GM18520 (cell line): Measurements from ENCODE around the gene GBF1.
A peak's percentile ranks its signal among the peaks of the same experiment; 100 is the strongest.

Experiments used
- ATAC-seq: cut with Tn5 transposase; IDR thresholded peaks from one replicate; pipeline ENCODE4 v1.9.1; 2021; ENCODE audit not compliant: unreplicated experiment

The GBF1 gene

GRCh38 chr10:102394079-102394800 lies 148.9 kb downstream of the GBF1 start:
- ATAC-seq: peak; percentile 72

- no peak for ATAC-seq
Measured at GRCh38 chr10:102394801-102395399, 149.6 kb downstream of the GBF1 start.

GRCh38 chr10:102395400-102396316 lies 150.3 kb downstream of the GBF1 start, which contains the start of gene NFKB2:
NFKB2 (plus strand) TSS chr10:102395705; CDS start chr10:102395960, 255 bp downstream.
- no peak for ATAC-seq

- no peak for ATAC-seq
Measured at GRCh38 chr10:102396317-102396650, 151.0 kb downstream of the GBF1 start.

- ATAC-seq: no peak
Measured at GRCh38 chr10:102396730-102397151, 151.4 kb downstream of the GBF1 start.

- no peak for ATAC-seq
Measured at GRCh38 chr10:102397222-102398171, 152.2 kb downstream of the GBF1 start.

- ATAC-seq: no peak
Measured at GRCh38 chr10:102398172-102399020, 153.1 kb downstream of the GBF1 start.

- peak; percentile 30 for ATAC-seq
Measured at GRCh38 chr10:102399217-102400021, 154.1 kb downstream of the GBF1 start.

GRCh38 chr10:102400076-102400475 lies 154.7 kb downstream of the GBF1 start:
- no peak for ATAC-seq

- ATAC-seq: no peak
Measured at GRCh38 chr10:102400598-102401341, 155.4 kb downstream of the GBF1 start.

- no peak for ATAC-seq
Measured at GRCh38 chr10:102401342-102401654, 156.0 kb downstream of the GBF1 start.

- ATAC-seq: no peak
Measured at GRCh38 chr10:102401735-102402511, 156.6 kb downstream of the GBF1 start.

- ATAC-seq: no peak
Measured at GRCh38 chr10:102402512-102402896, 157.2 kb downstream of the GBF1 start.

GRCh38 chr10:102403115-102403514 lies 157.8 kb downstream of the GBF1 start:
- ATAC-seq: no peak

GRCh38 chr10:102404361-102405107 lies 159.2 kb downstream of the GBF1 start:
- no peak for ATAC-seq

- no peak for ATAC-seq
Measured at GRCh38 chr10:102405108-102405571, 159.8 kb downstream of the GBF1 start.

- no peak for ATAC-seq
Measured at GRCh38 chr10:102405632-102406031, 160.3 kb downstream of the GBF1 start.
